Measurements from ENCODE around the gene PTGFRN.

Gene PTGFRN

DNA sequence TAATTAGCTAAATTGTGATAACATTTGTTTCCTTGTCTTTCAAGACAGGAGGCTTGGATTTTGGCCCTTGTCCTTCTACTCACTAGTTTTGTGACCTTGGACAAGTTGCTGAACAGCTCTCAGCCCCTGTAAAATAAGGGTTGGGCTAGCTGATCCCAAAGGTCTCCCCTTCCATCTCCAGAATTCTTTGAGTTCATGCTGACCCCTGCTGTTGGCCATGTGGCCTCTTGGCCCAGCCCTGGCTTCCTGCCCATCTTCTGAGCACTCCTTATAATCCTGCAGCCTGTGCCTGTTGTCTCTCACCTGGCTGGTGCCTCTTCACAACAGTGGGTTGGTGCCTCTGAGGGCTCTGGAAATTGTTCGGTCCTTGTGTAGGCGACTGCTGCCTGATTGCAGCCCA lies 10.1 kb downstream of the PTGFRN start:
- Histone ChIP-seq H2AK5ac (ENCODE audit: low read depth, low read length) (no peak overlapping the region), H3K9me3 (replicated peaks in 1 of 2; ENCODE audit: control insufficient read depth in 2 of 2, insufficient read depth in 1 of 2, low read depth in 1 of 2, low read length in 2 of 2) (no peaks in the 10 kb centered on the region), H2BK5ac (ENCODE audit: low read length) (no peak overlapping the region), H3K9ac (ENCODE audit: low read depth, low read length, poor library complexity) (no peak overlapping the region), H3K14ac (ENCODE audit: low read length) (no peak overlapping the region), H3K4me1 (ENCODE audit: control insufficient read depth in 2 of 2, insufficient read depth in 1 of 2, low read depth in 1 of 2, low read length in 2 of 2) (peaks cover 0 to 3% of the 10 kb centered on the region in 2 donors), H3K4me3 (ENCODE audit: low read length in 2 of 2) (no peak overlapping the region), H2BK12ac (ENCODE audit: low read length) (no peak overlapping the region), H3K18ac (ENCODE audit: low read length) (no peak overlapping the region), H3K79me1 (ENCODE audit: low read depth, low read length) (peaks cover 10% of the 10 kb centered on the region), H2AFZ (ENCODE audit: low read length) (no peak overlapping the region), H3K27ac (replicated peaks; ENCODE audit: low read length) (no peak overlapping the region), H4K91ac (ENCODE audit: low read depth, low read length, poor library complexity) (no peak overlapping the region), H3K36me3 (replicated peaks in 1 of 2; ENCODE audit: control insufficient read depth in 2 of 2, insufficient read depth in 2 of 2, low read length in 2 of 2) (peaks cover 0 to 8% of the 10 kb centered on the region in 2 donors), H2BK120ac (ENCODE audit: low read depth, low read length) (no peak overlapping the region), H3K27me3 (ENCODE audit: control insufficient read depth in 3 of 3, insufficient read depth in 3 of 3, low read depth in 1 of 3, low read length in 3 of 3) (no peaks in the 10 kb centered on the region), H4K8ac (ENCODE audit: low read depth, low read length) (no peak overlapping the region), H3K23ac (ENCODE audit: low read depth, low read length, poor library complexity) (no peak overlapping the region), H2BK15ac (ENCODE audit: low read length) (no peak overlapping the region), H3K4me2 (ENCODE audit: insufficient read depth, low read length, poor library complexity, severe bottlenecking) (no peak overlapping the region), H3K4ac (ENCODE audit: low read length) (no peak overlapping the region)
- DNase-seq (ENCODE audit: low spot score) = no peak
- no CpG with 5 or more reads among the region's 2 CpGs for WGBS, 2 donors (ENCODE audit: extremely low coverage in 2 of 2, insufficient read length in 2 of 2, insufficient replicate concordance in 1 of 2)

- no peaks in the 10 kb centered on the region for H3K27me3 ChIP-seq (ENCODE audit: control insufficient read depth in 3 of 3, insufficient read depth in 3 of 3, low read depth in 1 of 3, low read length in 3 of 3)
- no peak overlapping the region for H3K18ac ChIP-seq (ENCODE audit: low read length)
- no peak overlapping the region for H2AK5ac ChIP-seq (ENCODE audit: low read depth, low read length)
- H3K4me1 ChIP-seq (ENCODE audit: control insufficient read depth in 2 of 2, insufficient read depth in 1 of 2, low read depth in 1 of 2, low read length in 2 of 2) = peaks cover 0 to 3% of the 10 kb centered on the region in 2 donors
- H3K14ac ChIP-seq (ENCODE audit: low read length) = no peak overlapping the region
- H2BK15ac ChIP-seq (ENCODE audit: low read length) = no peak overlapping the region
- no peak overlapping the region for H3K9ac ChIP-seq (ENCODE audit: low read depth, low read length, poor library complexity)
- H3K36me3 ChIP-seq (replicated peaks in 1 of 2; ENCODE audit: control insufficient read depth in 2 of 2, insufficient read depth in 2 of 2, low read length in 2 of 2) = peaks cover 0 to 8% of the 10 kb centered on the region in 2 donors
- H2BK5ac ChIP-seq (ENCODE audit: low read length) = no peak overlapping the region
- no peak overlapping the region for H3K23ac ChIP-seq (ENCODE audit: low read depth, low read length, poor library complexity)
- no CpG with 5 or more reads among the region's 1 CpG for WGBS, 2 donors (ENCODE audit: extremely low coverage in 2 of 2, insufficient read length in 2 of 2, insufficient replicate concordance in 1 of 2)
- H4K91ac ChIP-seq (ENCODE audit: low read depth, low read length, poor library complexity) = no peak overlapping the region
- H3K27ac ChIP-seq (replicated peaks; ENCODE audit: low read length) = no peak overlapping the region
- no peak overlapping the region for H2BK12ac ChIP-seq (ENCODE audit: low read length)
- H3K4me2 ChIP-seq (ENCODE audit: insufficient read depth, low read length, poor library complexity, severe bottlenecking) = no peak overlapping the region
- no peak overlapping the region for H4K8ac ChIP-seq (ENCODE audit: low read depth, low read length)
- no peak overlapping the region for H3K4me3 ChIP-seq (ENCODE audit: low read length in 2 of 2)
- H2AFZ ChIP-seq (ENCODE audit: low read length) = no peak overlapping the region
- H3K9me3 ChIP-seq (replicated peaks in 1 of 2; ENCODE audit: control insufficient read depth in 2 of 2, insufficient read depth in 1 of 2, low read depth in 1 of 2, low read length in 2 of 2) = no peaks in the 10 kb centered on the region
- DNase-seq (ENCODE audit: low spot score) = no peak
- H3K4ac ChIP-seq (ENCODE audit: low read length) = no peak overlapping the region
- peaks cover 11% of the 10 kb centered on the region for H3K79me1 ChIP-seq (ENCODE audit: low read depth, low read length)
- H2BK120ac ChIP-seq (ENCODE audit: low read depth, low read length) = no peak overlapping the region
Observed at GRCh38 chr1:116920211-116920610, 10.5 kb downstream of the PTGFRN start.

- Histone ChIP-seq H2BK12ac (ENCODE audit: low read length) (no peak overlapping the region), H2AK5ac (ENCODE audit: low read depth, low read length) (no peak overlapping the region), H3K4me3 (ENCODE audit: low read length in 2 of 2) (no peak overlapping the region), H3K4me1 (ENCODE audit: control insufficient read depth in 2 of 2, insufficient read depth in 1 of 2, low read depth in 1 of 2, low read length in 2 of 2) (peaks cover 0 to 3% of the 10 kb centered on the region in 2 donors), H3K27me3 (ENCODE audit: control insufficient read depth in 3 of 3, insufficient read depth in 3 of 3, low read depth in 1 of 3, low read length in 3 of 3) (no peaks in the 10 kb centered on the region), H3K9me3 (replicated peaks in 1 of 2; ENCODE audit: control insufficient read depth in 2 of 2, insufficient read depth in 1 of 2, low read depth in 1 of 2, low read length in 2 of 2) (no peaks in the 10 kb centered on the region), H3K79me1 (ENCODE audit: low read depth, low read length) (peaks cover 11% of the 10 kb centered on the region), H3K36me3 (replicated peaks in 1 of 2; ENCODE audit: control insufficient read depth in 2 of 2, insufficient read depth in 2 of 2, low read length in 2 of 2) (peaks cover 0 to 8% of the 10 kb centered on the region in 2 donors), H2BK5ac (ENCODE audit: low read length) (no peak overlapping the region), H2BK120ac (ENCODE audit: low read depth, low read length) (no peak overlapping the region), H2BK15ac (ENCODE audit: low read length) (no peak overlapping the region), H4K91ac (ENCODE audit: low read depth, low read length, poor library complexity) (no peak overlapping the region), H3K9ac (ENCODE audit: low read depth, low read length, poor library complexity) (no peak overlapping the region), H3K23ac (ENCODE audit: low read depth, low read length, poor library complexity) (no peak overlapping the region), H2AFZ (ENCODE audit: low read length) (no peak overlapping the region), H3K4me2 (ENCODE audit: insufficient read depth, low read length, poor library complexity, severe bottlenecking) (no peak overlapping the region), H3K18ac (ENCODE audit: low read length) (no peak overlapping the region), H4K8ac (ENCODE audit: low read depth, low read length) (no peak overlapping the region), H3K27ac (replicated peaks; ENCODE audit: low read length) (no peak overlapping the region), H3K14ac (ENCODE audit: low read length) (no peak overlapping the region), H3K4ac (ENCODE audit: low read length) (no peak overlapping the region)
- DNase-seq (ENCODE audit: low spot score) = no peak
- no CpG with 5 or more reads among the region's 6 CpGs for WGBS, 2 donors (ENCODE audit: extremely low coverage in 2 of 2, insufficient read length in 2 of 2, insufficient replicate concordance in 1 of 2)
Observed at GRCh38 chr1:116921301-116921885, 11.7 kb downstream of the PTGFRN start.

DNA sequence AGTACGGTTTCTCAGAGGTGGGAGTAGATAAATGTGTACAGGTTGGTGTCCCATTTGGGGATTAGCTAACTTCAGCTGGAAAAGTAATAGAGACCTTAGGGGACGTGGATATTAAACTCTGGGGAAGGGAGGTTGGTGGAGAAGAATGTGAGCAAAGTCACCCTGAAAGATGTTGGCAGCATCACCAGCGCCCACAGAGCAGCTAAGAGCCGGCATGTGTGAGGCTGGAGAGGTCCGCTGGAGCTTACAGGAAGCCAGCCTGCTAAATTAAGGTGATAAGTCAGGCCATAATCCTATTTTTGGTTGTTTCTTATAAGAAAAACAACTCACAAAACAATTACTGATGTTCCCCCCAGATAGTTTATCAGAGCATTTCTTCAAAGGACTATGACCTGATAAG lies 12.2 kb downstream of the PTGFRN start:
- H3K14ac ChIP-seq (ENCODE audit: low read length) = no peak overlapping the region
- no peak overlapping the region for H3K27ac ChIP-seq (replicated peaks; ENCODE audit: low read length)
- peaks cover 9% of the 10 kb centered on the region for H3K79me1 ChIP-seq (ENCODE audit: low read depth, low read length)
- H3K4ac ChIP-seq (ENCODE audit: low read length) = no peak overlapping the region
- no peak overlapping the region for H3K18ac ChIP-seq (ENCODE audit: low read length)
- no peak overlapping the region for H3K4me3 ChIP-seq (ENCODE audit: low read length in 2 of 2)
- no peaks in the 10 kb centered on the region for H3K27me3 ChIP-seq (ENCODE audit: control insufficient read depth in 3 of 3, insufficient read depth in 3 of 3, low read depth in 1 of 3, low read length in 3 of 3)
- H2BK120ac ChIP-seq (ENCODE audit: low read depth, low read length) = no peak overlapping the region
- no peak overlapping the region for H3K4me2 ChIP-seq (ENCODE audit: insufficient read depth, low read length, poor library complexity, severe bottlenecking)
- H4K91ac ChIP-seq (ENCODE audit: low read depth, low read length, poor library complexity) = no peak overlapping the region
- H3K23ac ChIP-seq (ENCODE audit: low read depth, low read length, poor library complexity) = no peak overlapping the region
- H2AK5ac ChIP-seq (ENCODE audit: low read depth, low read length) = no peak overlapping the region
- H4K8ac ChIP-seq (ENCODE audit: low read depth, low read length) = no peak overlapping the region
- H2BK12ac ChIP-seq (ENCODE audit: low read length) = no peak overlapping the region
- no peak overlapping the region for H2AFZ ChIP-seq (ENCODE audit: low read length)
- no CpG with 5 or more reads among the region's 5 CpGs for WGBS, 2 donors (ENCODE audit: extremely low coverage in 2 of 2, insufficient read length in 2 of 2, insufficient replicate concordance in 1 of 2)
- H3K9ac ChIP-seq (ENCODE audit: low read depth, low read length, poor library complexity) = no peak overlapping the region
- no peak overlapping the region for H2BK15ac ChIP-seq (ENCODE audit: low read length)
- peaks cover 0 to 3% of the 10 kb centered on the region in 2 donors for H3K4me1 ChIP-seq (ENCODE audit: control insufficient read depth in 2 of 2, insufficient read depth in 1 of 2, low read depth in 1 of 2, low read length in 2 of 2)
- no peak for DNase-seq (ENCODE audit: low spot score)
- peaks cover 0 to 8% of the 10 kb centered on the region in 2 donors for H3K36me3 ChIP-seq (replicated peaks in 1 of 2; ENCODE audit: control insufficient read depth in 2 of 2, insufficient read depth in 2 of 2, low read length in 2 of 2)
- H3K9me3 ChIP-seq (replicated peaks in 1 of 2; ENCODE audit: control insufficient read depth in 2 of 2, insufficient read depth in 1 of 2, low read depth in 1 of 2, low read length in 2 of 2) = no peaks in the 10 kb centered on the region
- no peak overlapping the region for H2BK5ac ChIP-seq (ENCODE audit: low read length)

Data from neuronal stem cell (in vitro differentiated cells).